HTERT RPE-1 (cell line): ENCODE data around the gene CDRT4.
"Not testable (repeated sequence)": the region's sequence is repeated elsewhere in the genome, so short reads cannot be mapped to it uniquely, and the experiment has no call there.

ENCODE experiments used
- in situ Hi-C: fragments of 300-500 bp; cut with MboI; formaldehyde crosslinking; loops from 4 replicates; pipeline ENCODE4 v1.14.3; 2020; ENCODE audit warnings: low sequenced_read_pairs

The CDRT4 gene

DNA sequence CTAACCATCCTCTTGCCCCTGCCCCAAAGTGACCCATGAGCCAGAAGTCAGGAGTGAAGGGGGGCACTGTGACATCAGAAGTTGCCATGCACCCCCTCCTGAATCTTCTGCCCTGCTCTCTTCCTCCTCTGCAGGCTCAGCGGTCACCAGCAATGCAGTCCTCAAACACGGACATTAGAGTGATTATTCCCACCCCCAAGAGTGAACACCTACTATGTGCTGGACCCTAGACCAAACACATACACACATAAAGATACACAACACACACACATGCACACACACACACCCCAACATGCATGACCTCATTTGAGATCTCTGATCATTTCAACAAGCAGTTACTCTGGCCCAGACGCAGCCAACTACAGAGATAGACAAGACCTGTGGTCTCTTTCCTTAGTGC lies at the start of gene CDRT4:
Gene CDRT4 (minus strand): TSS at position 30 of the 400 bp plus-strand sequence. CDS start 27,383 bp downstream, outside the sequence.
- in situ Hi-C loops, result no loop called here

DNA sequence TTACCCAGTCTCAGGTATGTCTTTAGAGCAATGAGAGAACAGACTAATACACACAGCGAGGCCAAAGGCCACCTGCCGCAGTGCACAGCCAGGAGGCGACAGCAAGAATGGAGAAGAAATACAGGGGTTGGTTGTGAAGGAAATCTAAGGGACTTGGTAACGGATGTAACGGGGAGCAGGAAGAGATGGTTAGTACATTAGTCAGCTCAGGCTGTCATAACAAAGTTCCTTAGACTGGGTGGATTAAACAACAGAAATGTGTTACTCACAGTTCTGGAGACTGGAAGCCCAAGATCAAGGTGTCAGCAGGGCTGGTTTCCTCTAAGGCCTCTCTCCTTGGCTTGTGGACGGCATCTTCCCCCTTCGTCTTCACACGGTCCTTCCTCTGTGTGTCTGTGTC lies 48.7 kb upstream of the CDRT4 start:
- in situ Hi-C loops, result no loop called here

DNA sequence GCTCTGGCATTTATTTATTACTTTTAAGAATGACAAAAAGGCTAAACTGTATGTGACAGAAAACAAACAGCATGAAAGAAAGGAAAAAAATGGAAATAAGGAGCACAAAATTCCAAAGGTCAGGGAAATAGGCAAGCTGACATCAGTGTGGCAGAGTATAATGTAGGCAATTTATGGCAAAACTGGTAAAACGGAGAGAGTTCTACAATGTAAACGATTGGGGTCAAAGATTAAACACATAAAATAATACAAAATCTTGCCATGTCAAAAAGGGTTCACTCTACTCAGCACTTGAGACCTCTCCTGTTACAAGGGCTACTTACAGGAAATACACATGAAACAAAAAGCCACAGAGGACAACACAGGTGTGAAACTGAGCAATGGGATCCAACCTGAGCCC lies 47.0 kb upstream of the CDRT4 start:
- in situ Hi-C loops, result no loop called here

DNA sequence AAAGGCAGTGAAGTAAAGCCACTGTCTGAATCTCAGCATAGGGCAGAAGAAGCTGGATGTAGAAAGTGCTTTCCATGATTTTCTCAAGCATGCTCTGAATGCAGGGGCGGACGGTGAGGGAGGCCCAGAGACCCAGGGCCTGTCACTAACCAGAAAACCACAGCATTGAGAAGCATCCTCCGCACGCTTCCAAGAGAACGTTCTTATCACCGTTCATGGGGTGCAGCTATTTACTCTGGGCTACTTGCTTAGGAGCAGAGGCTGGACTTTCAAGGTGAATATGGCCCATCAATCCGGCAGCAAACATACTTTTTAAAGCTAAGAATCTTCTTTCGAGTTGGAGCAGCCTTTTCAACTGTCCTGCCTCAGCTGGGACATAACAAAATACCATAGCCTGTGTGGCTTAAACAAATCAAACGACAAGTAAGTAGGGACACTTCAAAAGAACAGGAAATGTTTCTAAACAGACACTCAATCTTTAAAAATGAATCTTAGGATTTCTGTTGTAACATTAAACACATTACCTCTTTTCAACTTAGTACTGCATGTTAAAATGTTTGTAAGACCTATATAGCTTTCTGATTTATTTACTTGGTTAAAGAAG lies 46.5 kb upstream of the CDRT4 start:
- in situ Hi-C loops, result no loop called here

DNA sequence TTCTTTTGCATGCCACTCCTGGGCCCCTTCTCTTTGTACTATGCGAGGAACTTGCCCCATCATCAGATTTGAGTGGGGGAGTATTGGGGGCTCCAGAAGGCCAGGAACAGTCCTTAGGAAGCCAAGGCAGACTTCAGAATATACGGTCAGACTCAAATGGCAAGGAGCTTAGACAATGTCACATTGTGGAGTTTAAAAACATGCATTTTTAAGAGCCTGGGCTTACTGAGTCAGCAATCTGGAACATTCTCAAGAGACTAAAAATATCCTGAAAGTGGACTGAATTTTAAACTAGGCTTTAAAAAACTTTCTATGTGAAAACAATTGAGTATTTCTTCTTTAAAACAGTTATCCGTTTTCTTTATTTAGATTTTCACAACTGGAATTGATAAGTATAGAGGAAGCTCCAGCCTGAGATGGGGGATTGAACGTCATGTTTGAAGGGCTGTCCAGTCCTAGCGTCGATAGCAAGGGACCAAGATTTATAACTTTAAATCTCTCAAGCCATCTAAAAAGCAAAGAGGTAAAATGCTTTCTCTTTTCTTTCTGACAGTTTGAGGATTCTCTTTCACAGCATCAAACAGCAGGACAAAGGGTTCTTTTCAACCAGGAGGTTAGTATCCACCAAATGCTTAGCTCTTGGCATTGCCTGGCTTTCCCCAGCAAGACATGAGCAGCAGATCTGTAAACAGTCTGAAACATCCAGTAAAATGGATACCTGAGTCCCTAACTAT lies 45.8 kb upstream of the CDRT4 start:
- in situ Hi-C loops, result no loop called here

DNA sequence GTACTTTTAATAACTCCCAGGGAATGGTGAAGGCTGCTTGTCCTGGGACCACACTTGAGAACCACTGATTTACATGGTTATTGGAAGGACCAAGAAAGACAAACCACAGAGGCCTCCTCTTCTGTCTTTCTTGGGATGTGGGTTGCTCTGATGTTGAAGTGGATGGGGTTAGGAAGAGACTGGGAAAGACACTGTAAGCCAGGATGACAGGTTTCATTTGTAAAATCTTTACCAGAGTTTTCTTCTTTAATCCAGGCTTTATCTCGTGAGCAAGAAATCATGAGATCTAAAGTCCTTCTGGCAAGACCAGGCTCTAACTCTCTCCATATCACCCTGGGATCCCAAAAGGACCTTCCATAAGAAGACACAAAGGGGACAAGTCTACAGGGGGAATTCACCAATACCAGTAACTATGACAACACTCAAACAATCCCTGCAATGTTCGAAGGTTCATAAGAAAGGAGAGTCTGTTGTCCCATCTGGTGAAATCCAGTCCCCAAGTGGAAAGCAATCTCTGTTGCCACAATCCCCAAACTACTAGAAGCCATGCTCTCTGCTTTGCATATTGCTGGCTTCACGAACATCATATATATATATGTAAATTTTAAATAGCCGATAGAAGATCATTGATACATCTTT lies 44.8 kb upstream of the CDRT4 start:
- in situ Hi-C loops, result no loop called here

DNA sequence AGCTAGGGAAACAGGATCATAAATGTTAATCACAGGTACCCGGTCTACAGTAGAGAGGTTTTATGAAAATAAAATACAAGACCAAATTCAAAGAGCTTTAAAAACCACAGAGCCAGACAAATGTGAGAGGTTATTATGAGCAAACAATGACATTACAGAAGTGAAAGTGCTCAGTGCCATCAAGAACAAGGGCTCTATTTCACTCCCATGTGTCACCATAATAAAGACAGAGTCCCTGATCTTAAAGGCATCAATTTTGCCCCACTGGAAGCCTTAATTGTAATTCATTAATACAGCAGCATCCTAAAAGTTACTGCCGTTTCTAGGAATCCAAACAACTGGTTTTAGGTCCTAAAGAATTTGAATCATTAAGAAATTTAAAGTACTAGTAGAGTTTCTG lies 43.7 kb upstream of the CDRT4 start:
- in situ Hi-C loops, result no loop called here

DNA sequence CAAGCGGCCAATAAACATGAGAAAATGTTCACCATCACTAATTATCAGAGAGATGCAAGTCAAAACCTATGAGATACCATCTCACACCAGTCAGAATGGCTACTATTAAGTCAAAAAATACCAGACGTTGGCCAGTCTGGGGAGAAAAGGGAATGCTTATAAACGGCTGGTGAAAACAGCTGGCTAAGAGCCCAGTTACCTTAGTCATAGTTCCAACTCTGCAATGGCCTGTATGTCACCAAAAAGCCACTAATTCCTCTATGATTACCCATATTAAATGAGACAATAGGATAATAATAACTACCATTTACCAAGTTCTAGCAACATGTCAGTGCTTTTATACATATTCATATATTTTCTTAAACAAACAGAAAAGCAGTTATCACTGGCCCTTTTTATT lies 42.9 kb upstream of the CDRT4 start:
- in situ Hi-C loops, result no loop called here

DNA sequence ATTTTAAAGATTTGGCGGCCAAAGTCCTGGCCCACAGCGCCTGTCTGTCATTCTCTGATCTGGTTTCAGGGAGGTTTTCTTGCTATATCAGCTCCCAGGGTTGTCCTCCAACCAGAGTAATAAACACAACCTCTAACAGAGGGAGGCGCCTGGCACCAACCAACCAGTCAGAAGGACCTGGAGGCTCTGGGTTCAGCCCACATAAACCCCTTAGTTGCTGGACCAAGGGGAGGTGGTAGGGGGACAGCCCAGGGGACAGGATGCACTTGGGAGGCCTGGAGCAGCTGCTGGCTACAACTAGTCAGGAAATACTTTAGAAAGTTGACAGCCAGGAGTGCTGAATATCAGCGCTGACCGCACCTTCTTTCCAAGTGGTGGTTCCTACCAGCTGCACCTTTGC lies 41.7 kb upstream of the CDRT4 start:
- in situ Hi-C loops, result no loop called here

DNA sequence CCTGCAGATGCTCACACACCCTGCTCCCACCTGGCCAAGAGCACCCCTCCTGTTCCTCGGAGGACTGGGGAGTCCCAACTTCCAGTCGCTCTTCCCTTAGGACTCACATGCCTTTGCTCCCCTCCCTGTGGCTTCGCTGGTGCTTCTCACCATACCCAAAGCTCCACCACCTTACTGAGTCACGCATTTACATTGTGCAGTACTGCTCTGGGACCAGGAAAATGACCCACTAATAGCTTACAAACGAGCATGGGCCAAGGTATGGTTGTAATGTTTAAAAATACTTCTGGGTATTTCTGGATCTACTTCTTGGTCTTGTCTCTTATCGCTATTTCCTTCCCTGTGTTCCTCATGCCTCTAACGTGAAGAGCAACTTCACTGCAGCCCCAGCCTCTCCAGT lies 41.0 kb upstream of the CDRT4 start:
- in situ Hi-C loops, result no loop called here

DNA sequence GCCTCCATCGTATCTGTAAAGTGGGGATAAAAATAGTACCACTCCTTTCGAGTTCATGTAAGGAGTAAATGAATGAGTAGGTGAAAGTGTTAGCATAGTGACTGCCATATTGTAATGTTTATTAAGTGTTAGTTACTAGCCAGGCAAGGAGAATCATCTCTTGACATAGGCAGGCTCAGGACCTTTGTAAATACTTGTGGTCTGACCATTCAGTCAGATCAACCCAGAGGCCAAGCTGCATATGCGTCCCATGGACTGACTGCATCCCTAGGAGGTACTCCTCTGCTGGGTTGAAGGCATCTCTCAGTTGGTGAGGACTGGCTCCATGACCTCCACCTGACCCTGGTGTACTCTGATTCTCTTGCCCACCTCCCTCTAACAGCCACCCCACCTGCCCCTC lies 40.5 kb upstream of the CDRT4 start:
- in situ Hi-C loops, result no loop called here

DNA sequence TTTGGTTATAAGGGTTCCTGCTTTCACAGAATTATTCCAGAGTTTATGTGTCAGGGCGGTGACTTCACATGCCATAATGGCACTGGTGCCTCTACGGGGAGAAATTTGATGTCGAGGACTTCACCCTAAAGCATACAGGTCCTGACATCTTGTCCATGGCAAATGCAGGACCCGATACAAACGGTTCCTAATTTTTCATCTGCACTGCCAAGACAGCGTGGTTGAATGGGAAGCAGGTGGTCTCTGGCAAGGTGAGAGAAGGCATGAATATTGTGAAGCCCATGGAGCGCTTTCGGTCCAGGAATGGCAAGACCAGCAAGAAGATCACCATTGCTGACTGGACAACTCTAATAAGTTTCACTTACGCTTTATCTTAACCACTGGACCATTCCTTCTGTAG lies 39.6 kb upstream of the CDRT4 start:
- in situ Hi-C loops, result no loop called here

DNA sequence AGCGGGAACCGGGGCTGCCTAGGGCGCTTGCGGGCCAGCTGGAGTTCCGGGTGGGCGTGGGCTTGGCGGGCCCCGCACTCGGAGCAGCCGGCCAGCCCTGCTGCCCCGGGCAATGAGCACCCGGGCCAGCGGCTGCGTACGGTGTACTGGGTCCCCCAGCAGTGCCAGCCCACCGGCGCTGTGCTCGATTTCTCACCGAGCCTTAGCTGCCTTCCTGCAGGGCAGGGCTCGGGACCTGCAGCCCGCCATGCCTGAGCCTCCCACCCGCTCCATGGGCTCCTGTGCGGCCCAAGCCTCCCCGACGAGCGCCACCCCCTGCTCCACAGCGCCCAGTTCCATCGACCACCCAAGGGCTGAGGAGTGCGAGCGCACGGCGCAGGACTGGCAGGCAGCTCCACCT lies 38.3 kb upstream of the CDRT4 start:
- in situ Hi-C loops, result not testable (repeated sequence)

DNA sequence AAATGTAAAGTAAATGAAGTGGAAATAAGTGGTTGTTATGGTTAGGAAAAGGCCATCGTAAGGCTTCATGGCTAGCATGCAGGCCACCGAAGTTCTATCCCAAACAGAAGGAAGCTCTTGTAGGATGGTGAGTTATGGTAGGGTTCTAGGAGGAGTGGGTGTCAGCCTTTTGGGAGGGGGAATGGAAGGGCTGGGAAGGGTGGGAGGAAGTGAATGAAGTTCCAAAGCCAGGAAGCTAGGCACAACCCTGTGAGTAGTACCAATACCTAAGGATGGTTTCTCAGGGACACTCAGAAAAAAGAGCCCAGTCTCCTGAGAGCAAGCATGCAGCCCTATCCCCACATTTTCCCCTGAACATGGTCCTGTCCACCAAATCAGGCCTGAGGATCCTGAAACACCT lies 36.3 kb upstream of the CDRT4 start:
- in situ Hi-C loops, result no loop called here

DNA sequence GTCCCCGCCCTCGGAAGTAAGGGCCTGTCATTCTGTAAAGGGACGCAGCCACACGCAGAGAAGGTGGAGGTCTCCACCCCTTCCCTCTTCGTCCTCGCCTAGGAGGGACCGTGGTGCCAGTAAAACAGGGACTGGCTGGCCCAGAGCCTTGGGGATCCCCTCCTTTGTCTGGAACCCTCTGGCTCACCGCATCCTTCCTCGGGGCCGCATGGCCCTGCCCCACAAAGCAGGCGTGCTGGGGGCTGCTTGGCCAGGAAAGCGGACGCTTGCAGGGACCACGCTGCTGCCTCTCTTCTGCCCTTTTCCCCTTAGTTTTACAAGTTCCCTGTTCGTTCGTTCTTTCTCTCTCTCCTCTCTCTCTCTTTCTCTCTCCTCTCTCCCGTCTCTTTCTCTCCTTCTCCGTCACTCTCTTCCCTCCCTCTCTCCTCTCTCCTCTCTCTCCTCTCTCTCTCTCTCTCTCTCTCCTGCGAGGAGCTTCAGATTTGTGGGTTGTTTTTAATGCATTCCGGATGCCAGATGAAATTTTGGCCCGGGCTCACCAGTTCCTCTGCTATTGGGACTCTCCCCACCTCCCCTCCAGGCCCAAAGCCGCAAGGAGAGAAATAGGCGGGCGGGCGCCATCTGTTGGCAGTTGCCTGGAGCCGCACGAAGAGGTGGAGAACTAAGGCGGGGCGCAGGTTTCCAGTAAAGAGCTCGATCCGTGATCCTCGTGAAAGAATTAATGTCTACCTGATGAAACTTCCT lies 35.1 kb upstream of the CDRT4 start:
- in situ Hi-C loops, result no loop called here

DNA sequence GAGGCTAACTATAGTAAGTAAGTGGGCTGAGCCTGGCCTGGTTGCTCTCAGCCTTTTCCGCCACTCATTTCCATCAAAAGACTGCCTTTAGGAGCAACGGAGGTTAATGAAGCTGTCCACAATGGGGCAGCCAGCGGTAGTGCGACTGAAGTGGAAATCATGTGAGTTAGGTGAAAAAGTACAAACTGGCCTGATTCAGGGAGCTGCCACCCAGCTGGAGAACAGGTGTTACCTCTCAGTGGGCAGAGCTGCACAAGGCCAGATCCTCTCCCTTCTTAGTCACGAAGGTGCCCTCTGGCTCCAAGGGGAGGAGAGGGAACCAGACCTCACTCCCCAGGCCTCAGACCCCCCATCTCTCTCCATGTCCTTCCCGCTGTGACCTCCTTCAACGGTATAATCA lies 34.4 kb upstream of the CDRT4 start:
- in situ Hi-C loops, result no loop called here

DNA sequence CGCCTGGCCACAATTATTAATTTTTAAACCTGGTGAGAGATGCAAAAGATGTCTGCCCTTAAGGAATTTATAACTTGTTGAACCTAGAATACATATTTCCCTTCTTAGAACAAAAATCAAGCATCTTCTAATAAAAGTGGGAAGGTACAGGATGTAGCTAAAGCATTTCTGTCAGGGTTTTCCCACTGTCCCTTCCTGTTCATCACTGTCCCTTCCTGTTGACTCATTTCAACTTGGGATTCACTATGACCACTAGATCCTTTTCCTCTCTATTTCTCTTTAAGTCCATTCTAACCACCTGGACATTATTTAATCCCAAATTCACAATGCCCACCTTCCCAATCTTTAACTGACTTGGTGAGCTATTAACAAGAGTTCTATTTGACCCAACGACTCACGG lies 33.9 kb upstream of the CDRT4 start:
- in situ Hi-C loops, result no loop called here

DNA sequence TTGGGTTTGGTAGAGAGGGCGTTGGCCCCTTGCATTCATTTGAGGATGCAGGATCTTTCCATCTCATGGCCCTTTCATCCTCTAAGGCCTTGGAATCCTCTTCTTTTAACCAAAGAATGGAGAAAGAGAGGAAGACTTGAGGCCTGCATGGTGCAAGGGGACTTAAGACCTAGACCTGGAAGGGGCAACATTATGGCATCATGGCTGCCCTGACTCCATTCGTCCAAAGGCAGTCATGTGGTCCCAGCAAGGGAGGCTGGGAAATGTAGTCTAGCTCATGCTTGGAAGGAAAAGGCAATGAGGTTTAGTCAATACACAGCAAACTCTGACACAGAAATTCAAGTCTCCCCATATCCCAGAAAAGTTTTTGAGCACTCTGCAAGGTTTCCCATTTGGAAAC lies 30.7 kb upstream of the CDRT4 start:
- in situ Hi-C loops, result no loop called here

DNA sequence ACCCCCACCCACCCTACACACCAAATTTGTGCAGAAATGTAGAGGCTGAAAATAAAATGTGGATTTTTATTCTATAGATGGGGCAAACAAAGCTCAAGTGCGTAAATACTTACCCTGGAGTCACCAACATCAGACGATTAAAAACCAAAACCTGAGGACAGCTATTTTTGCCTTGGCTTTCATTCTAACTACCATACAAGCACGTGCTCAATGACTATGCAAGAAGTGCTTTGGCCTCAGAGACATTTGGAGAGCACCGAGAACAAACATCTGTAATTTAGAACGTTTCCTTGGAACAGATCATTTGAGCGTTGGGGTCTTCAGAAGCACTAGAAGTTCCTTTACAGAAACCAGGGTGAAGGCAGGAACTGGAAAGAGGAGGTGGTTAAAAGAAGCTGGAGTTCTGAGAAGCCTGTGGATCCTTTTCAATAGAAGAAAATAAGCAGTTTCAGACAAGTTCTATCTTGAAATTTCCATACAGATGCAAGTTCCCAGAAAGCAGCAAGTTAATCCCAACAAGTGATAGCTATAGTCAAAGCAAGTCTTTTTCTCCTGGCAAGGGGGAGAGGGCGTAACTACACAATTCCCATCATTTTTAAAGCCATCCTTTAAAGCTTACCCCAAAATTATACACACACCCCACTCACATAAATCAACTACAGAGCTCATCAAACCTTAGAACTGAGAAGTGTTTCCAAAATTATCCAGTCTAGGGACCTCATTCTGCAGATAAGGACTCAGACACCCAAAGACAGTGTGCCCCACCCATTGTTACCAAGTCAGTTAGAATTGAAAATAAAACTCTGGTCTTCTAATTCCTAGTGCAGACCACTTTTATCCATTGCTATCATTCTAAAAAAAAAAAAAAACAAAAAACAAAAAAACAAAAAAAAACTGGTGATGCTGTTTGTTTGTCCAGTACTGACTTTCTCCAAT lies 29.6 kb upstream of the CDRT4 start:
- in situ Hi-C loops, result no loop called here

DNA sequence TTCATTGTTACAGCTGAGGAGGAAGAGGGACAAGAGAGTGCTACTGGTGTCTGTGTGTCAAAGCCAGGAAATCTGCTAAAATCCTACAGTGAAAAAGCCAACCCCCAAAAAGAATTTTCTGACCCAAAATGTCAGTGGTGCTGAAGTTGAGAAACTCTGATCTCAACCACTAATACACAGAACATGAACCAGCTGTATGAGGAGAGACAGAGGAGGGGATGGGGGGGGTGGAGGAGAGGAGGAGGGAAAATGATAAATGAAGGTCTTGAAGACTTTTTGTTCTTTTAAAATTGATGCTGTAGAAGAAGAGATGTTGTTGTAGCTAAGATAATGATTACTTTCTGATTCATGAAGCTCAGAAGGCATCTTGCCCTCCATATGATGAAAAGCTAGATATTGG lies 27.4 kb upstream of the CDRT4 start:
- in situ Hi-C loops, result no loop called here

DNA sequence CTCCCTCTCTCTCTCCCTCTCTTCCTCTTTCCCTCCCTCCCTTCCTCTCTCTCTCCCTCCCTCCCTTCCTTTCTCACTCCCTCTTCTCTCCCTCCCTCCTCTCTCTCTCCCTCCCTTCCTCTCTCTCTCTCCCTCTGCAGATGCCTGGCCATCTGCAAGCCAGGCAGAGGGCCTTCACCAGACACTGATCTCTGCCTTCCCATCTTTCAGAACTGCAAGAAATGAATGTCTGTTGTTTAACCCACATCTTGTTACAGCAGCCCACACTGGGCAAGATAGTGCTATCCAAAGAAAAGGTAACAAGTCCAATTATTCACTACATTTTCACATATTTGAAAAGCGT lies 26.2 kb upstream of the CDRT4 start:
- in situ Hi-C loops, result no loop called here
